Stimulated activated CD4-positive, alpha-beta T cell treated with anti-CD3 and anti-CD28 coated beads, Interleukin-12 subunit alpha, Interleukin-12 subunit beta, amount 100 ng/mL, for 4 hours (primary cell): Measurements from ENCODE around the gene REV3L.

Experiments used
- DNase-seq: peaks from one replicate; pipeline ENCODE4 v3.0.0-alpha.2; 2020

Gene REV3L

GRCh38 chr6:111417946-111418345 is 65.1 kb downstream of the REV3L start:
- DNase-seq: no peak

GRCh38 chr6:111417181-111417585 is 65.8 kb downstream of the REV3L start:
- DNase-seq: no peak

- DNase-seq: no peak
Observed at GRCh38 chr6:111416529-111416928, 66.5 kb downstream of the REV3L start.

- DNase-seq: no peak
Observed at GRCh38 chr6:111414373-111414772, 68.6 kb downstream of the REV3L start.

GRCh38 chr6:111411978-111412566 is 70.9 kb downstream of the REV3L start:
- no peak for DNase-seq

- no peak for DNase-seq
Observed at GRCh38 chr6:111411046-111411445, 72.0 kb downstream of the REV3L start.

- DNase-seq: no peak
Observed at GRCh38 chr6:111410371-111410770, 72.6 kb downstream of the REV3L start.

- no peak for DNase-seq
Observed at GRCh38 chr6:111409430-111409829, 73.6 kb downstream of the REV3L start.

- DNase-seq: no peak
Observed at GRCh38 chr6:111407686-111408085, 75.3 kb downstream of the REV3L start.

- no peak for DNase-seq
Observed at GRCh38 chr6:111406200-111406721, 76.8 kb downstream of the REV3L start.

GRCh38 chr6:111403388-111403787 is 79.6 kb downstream of the REV3L start:
- DNase-seq: no peak

GRCh38 chr6:111399626-111400025 is 83.4 kb downstream of the REV3L start:
- no peak for DNase-seq

- DNase-seq: no peak
Observed at GRCh38 chr6:111388681-111389080, 94.3 kb downstream of the REV3L start.

- no peak for DNase-seq
Observed at GRCh38 chr6:111382476-111383294, 100.3 kb downstream of the REV3L start.

- DNase-seq: no peak
Observed at GRCh38 chr6:111381728-111382127, 101.3 kb downstream of the REV3L start.

- no peak for DNase-seq
Observed at GRCh38 chr6:111381123-111381522, 101.9 kb downstream of the REV3L start.

- no peak for DNase-seq
Observed at GRCh38 chr6:111379831-111380230, 103.2 kb downstream of the REV3L start.

GRCh38 chr6:111379302-111379701 is 103.7 kb downstream of the REV3L start:
- no peak for DNase-seq

- no peak for DNase-seq
Observed at GRCh38 chr6:111377558-111378120, 105.4 kb downstream of the REV3L start.

GRCh38 chr6:111367393-111368088 is 115.5 kb downstream of the REV3L start:
- DNase-seq: no peak

GRCh38 chr6:111361648-111362047 is 121.4 kb downstream of the REV3L start:
- no peak for DNase-seq

GRCh38 chr6:111358454-111358853 is 124.6 kb downstream of the REV3L start:
- DNase-seq: no peak

- no peak for DNase-seq
Observed at GRCh38 chr6:111357705-111358104, 125.3 kb downstream of the REV3L start.
